GM21723 (cell line): ENCODE data around the gene TMEM201.

Experiments
- ATAC-seq: cut with Tn5 transposase; IDR thresholded peaks from one replicate; pipeline ENCODE4 v1.9.1; 2021; ENCODE audit warnings: mild to moderate bottlenecking, moderate library complexity; ENCODE audit not compliant: unreplicated experiment

The TMEM201 gene

GRCh38 chr1:9599741-9600140, 11.0 kb downstream of the TMEM201 start:
- ATAC-seq = no peak

GRCh38 chr1:9600861-9601834, 12.4 kb downstream of the TMEM201 start:
- ATAC-seq = no peak

GRCh38 chr1:9601942-9602793, 13.5 kb downstream of the TMEM201 start:
- no peak for ATAC-seq

GRCh38 chr1:9602794-9603167, 14.1 kb downstream of the TMEM201 start:
- ATAC-seq = no peak

GRCh38 chr1:9603307-9603706, 14.6 kb downstream of the TMEM201 start:
- ATAC-seq = no peak

GRCh38 chr1:9603766-9604753, 15.3 kb downstream of the TMEM201 start:
- ATAC-seq = no peak

- ATAC-seq = no peak
Measured at GRCh38 chr1:9604836-9605235, 16.1 kb downstream of the TMEM201 start.

- ATAC-seq = no peak
Measured at GRCh38 chr1:9605946-9606455, 17.3 kb downstream of the TMEM201 start.

GRCh38 chr1:9606458-9606857, 17.7 kb downstream of the TMEM201 start:
- ATAC-seq = no peak

- ATAC-seq = no peak
Measured at GRCh38 chr1:9606948-9607347, 18.2 kb downstream of the TMEM201 start.

GRCh38 chr1:9607352-9607751, 18.6 kb downstream of the TMEM201 start:
- no peak for ATAC-seq

GRCh38 chr1:9609998-9610397, 21.3 kb downstream of the TMEM201 start:
- no peak for ATAC-seq

GRCh38 chr1:9610548-9610947, 21.8 kb downstream of the TMEM201 start:
- ATAC-seq = no peak

- no peak for ATAC-seq
Measured at GRCh38 chr1:9611716-9612115, 23.0 kb downstream of the TMEM201 start.

- no peak for ATAC-seq
Measured at GRCh38 chr1:9612162-9612845, 23.6 kb downstream of the TMEM201 start.

- ATAC-seq = no peak
Measured at GRCh38 chr1:9612871-9613624, 24.3 kb downstream of the TMEM201 start.

GRCh38 chr1:9613625-9614299, 25.1 kb downstream of the TMEM201 start:
- ATAC-seq = no peak

- no peak for ATAC-seq
Measured at GRCh38 chr1:9615316-9616063, 26.8 kb downstream of the TMEM201 start.
